Measurements from ENCODE around the gene NFASC.

NFASC gene

DNA sequence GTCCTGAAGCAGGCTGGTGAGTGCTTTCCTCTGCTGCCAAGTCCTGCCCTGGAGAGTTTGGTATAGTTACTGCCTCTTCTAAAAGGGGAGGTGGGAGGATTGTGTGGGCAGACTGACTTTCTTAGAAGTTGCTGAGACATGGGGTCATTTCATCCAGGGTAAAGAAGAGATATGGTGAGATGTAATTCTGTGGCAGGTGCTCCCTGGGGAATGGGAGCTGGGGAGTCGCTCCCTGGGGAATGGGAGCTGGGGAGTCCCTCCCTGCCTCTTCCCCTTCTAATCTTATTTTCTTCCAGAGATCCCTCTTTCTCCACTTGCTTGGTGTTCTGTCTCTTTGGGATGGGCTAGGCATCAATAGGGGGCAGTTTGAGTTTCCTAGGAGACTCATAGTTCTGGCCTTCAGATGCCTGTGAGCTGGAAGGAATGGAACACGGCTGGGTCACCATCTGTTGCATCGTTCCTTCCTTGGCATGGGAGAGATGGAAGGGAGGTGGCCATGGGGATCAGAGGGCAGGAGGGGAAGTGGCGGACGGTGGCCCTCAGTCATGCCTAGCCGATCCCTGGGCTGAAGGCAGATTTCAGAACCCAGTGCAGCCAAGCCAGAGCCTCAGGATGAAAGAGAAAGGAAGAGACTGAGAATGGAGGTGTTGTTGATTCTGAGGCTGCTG lies 59.0 kb downstream of the NFASC start:
- DNase-seq, result no peak

DNA sequence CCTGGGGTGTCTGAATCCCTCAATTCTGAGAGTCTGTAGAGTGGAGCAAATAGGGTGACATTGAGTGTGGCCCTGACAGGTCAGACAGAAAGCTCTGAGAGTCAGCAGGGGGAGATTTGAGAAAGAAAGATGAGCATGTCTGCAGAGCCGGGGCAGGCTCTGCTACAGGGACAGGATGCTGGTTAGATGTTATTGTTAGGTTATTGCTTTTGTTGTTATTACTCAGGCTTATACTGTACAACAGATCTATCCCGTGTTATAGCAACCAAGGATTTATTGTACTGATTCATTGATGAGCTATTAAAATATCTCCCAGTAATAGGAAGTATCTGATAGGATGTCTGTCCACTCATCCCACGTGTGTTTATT lies 59.5 kb downstream of the NFASC start:
- no peak for DNase-seq

DNA sequence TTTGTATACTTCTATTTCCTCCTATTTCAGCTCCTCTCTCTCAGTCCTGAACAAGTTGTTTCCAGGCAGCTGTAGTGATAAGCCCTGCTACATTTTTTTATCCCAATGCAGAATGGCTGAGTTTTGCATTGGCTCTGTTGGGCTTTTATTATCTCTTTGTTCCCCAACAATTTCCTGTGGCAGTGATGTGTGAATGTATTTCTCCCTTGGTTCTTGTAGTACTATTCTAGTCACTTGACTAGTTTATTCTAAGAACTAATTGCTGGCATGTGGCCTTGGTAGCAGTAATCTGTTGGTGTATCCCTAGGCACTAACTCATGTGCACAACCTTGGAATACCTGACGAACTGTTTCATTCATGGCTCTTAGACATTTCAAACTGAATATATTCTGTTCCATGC lies 60.7 kb downstream of the NFASC start:
- no peak for DNase-seq

DNA sequence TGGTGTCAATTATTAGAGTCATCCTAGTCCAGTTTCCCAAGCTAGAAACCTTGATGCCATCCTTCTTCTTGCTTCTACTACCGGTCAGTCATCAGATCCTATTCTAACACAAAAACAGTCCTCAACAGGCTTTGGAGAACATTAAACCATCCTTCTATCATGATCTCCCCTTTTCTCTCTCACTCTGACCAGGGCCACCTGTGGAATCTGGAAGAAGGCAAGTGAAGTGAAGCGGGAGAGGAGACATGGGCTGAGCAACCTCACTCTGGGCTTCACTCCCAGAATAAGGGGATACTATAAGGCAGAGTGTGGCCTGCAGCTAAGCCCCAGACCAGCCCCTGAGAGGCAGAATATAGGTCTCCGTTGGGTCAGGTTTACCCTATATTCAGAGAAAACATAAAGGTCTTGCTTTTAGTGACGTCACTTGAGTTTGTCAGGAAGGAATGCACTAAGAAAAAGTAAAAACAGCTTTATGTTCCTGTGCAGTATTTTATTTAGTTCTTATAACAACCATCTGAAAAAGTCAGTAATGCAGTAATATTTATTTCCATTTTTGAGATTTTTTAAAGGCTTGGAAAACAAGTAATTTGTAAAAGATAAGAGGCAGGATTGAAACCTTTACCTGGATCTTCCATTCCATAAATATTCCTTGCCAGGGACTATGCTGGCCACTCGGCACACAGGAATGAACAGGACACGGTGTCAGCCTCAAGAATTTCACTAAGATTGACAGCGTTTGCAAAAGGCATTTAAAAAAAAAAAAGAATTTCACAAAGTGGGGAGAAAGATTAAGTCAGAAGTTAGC lies 61.3 kb downstream of the NFASC start:
- DNase-seq, result no peak

DNA sequence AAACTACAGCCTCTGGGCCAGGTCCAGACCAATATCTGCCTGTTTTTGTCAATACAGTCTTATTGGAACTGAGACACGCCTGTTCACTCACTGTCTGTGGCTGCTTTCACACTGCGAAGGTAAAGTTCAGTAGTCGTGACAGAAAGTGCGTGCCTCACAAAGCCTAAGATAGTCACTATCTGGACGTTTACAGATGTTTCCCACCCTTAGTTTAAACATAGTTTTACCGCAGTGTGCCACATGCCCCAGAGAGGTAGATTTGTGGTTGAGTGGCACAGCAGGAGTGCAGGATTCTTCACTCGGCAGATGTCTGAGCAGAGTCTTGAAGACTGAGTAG lies 61.9 kb downstream of the NFASC start:
- no peak for DNase-seq

DNA sequence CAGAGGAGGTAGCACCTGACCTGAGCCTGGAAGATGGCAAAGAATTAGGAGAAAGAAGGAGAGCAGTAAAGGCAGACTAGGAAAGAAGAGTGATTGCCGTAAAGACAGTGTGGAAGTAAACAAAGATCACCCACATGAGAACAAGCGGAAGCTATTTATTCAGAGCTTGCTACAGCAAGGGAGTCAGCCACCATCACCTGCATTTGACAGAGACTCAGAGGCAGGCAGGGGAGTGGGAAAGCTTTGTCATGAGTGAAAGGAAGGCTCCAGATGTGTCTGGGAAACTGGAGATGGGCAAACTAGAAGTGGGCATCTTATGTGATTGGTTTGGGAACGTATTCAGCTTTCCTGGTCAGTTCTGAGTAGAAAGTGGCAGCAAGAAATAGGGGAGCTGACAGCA lies 64.5 kb downstream of the NFASC start:
- no peak for DNase-seq

DNA sequence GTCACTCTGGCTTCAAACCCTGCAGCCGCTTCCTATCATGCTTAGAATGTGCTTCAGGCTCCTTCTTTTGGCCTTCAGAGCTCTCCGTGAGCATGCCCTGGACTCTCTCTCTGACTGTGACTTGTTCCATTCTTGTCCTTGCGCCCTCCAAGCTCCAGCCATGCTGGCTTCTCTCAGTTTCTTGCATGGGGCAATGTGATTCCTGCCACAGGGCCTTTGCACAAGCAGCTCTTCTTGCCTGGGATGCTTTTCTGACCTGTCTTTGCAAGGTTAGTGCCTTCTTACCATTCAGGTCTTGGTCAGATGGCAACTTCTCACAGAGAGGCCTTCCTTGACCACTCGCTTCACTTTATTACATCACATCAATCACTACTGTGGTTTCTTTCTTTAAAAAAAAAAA lies 66.1 kb downstream of the NFASC start:
- DNase-seq, result no peak

DNA sequence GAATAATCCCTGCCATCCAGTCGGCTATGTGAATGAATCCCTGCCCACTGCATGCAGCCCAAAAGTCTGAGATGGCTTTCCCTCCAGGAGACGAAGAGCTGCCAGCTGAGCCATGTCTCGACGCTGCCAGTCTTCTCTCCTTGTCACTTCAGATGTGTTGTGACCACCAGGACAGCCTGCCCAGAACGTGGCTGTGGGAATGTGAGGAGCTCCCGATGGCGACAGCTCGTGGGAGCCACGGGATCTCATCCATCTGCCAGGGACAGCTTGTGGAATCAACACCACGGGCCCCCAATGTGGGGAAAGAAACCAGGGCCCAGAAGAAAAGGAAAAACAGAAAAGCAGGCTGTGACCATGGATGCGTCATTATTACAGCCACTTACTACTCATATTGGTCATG lies 67.2 kb downstream of the NFASC start:
- no peak for DNase-seq

DNA sequence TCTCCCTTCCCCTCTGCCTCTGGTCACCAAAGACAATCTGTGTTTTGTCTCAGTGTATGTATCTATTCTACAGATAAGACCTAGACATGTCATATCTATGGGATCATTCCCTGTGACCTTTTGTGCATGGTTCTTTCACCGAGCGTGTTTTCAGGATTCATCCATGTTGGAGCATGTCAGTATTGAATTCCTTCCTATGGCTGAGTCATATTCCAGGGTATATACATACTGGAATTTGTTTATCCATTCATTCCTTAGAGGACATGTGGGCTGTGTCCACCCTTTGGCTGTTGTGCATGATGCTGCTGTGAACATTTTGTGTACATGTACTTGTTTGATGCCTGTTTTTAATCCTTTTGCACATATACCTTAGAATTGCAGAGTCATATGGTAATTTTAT lies 69.9 kb downstream of the NFASC start:
- DNase-seq, result no peak

DNA sequence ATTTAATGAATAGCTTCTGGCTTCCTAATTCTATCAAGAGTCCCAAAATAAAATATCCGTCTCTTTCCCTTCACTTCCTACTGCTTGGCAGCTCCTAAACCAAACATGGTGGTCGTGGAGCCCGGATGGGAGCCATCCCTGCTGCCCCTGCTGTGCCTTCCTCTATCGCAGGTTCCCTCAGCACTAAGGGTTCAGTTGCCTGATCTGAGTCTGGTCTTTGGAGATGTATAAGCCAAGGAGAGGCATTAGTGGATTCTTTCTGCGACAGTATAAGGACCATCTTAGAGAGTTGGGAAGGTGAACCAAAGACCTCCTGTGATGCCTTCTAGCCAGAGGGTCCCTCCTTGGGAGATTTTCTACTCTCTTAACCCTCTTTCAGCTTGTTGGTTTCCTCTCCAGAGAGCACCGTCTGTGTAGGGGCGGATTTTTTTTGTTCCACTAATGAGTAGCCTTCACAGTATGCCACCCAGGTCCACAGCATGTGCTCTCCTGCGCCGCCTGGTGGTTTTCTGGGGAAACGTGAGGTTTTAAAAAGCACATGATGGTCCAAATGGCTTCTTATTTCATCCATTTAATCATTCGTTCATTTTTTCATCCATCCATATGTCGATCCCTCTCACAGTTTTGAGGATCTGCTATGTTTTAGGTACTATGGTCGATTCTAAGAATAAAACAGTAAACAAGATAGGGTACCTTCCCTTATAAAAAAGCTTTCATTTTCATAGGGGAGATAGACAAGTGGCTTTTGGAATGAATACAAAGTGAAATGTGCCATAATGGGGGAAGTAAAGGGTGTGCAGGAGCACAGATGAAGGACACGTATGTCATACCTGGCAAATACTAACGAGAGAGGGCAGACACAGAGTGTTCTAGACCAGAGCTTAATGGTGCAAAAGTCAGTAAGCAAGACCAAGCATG lies 71.0 kb downstream of the NFASC start:
- peak; percentile 32 for DNase-seq

DNA sequence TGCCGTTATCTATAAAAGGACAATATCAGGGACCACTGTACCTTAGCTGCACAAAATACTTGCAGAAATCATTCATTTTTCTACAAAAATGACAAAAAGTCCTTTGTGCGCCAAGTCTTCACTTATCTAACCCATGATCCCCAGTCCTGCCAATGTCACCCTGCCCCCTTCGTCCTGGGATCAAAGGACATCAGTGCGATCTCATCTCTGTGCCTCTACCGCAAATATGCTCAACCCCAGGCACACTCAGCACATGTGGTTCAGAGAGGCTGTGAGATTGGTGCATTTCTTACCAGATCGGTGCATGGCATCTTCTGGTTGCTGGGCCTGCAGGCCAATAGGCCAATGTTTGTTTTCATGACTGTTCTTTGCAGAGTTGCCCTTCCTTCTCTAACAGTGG lies 72.8 kb downstream of the NFASC start:
- DNase-seq, result no peak

DNA sequence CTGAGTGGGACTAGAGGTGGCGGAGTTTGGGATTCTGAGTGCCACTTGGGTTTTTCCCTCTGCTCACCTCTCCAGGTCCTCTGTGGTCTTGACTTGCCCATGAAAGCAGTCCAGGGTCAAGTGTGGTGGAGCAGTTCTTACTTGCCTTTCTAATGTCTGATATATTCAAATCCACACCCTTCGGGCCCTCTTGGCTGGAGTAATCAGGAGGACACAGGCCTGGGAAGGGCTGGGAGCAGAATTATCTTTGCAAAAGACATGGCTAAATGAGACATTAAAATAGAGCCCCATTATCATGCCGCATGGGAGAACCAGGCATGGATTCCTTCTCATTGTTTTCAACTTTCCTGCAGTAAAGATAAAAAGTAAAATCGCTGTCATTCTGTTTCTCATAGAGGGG lies 74.0 kb downstream of the NFASC start:
- DNase-seq, result no peak

DNA sequence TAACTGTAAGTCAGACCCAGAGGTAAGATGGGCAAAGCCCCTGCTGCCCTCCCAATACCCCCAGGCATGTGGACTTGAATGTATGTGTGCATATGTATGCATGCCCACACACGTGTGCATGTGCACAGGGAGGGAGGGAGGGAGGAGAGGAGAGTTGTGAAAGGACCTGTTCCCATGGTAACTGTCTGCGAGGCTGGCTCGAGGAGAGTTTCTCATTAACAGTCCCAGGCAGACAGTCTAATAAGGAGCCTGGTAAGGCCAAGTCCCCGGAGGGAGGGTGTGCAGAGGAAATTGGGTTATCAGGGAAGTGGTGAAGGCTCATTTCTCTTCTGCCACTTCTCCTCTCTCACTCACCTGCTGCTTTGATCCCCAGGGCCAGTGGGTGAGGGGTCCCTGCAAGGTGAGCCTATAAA lies 74.9 kb downstream of the NFASC start:
- DNase-seq, result no peak

DNA sequence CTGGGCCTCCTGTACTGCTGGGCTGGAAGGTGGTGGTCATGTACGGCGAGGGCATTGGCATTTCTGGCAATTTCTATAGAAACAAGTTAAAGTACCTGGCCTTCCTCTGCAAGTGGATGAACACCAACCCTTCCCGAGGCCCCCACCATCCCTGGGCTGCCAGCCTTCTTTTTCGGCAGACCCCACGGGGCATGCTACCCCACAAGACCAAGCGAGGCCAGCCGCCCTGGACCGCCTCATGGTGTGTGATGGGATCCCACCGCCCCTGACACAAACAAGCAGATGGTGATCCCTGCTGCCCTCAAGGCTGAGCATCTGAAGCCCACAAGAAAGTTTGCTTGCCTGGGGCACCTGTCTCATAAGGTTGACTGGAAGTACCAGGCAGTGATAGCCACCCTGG lies 76.0 kb downstream of the NFASC start:
- no peak for DNase-seq

DNA sequence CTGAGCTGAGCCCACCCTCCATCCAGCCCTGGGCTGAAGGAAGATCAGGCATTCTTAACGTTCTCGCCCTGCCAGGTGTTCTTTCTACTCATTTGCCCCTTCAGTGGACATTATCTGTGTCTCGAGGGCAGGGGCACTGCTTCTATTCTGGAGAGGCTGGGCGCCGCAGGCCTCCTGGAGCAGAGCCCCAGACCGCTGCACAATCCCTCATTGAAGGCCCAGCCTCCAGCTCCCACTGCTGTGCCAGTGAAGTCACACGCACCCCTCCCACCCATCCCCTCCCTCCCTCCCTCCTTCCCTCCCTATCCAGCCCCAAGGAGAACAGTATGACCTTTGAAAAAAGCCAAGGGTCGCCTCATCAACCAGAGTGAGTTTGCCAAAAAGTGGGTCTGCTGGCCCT lies 76.7 kb downstream of the NFASC start:
- no peak for DNase-seq

DNA sequence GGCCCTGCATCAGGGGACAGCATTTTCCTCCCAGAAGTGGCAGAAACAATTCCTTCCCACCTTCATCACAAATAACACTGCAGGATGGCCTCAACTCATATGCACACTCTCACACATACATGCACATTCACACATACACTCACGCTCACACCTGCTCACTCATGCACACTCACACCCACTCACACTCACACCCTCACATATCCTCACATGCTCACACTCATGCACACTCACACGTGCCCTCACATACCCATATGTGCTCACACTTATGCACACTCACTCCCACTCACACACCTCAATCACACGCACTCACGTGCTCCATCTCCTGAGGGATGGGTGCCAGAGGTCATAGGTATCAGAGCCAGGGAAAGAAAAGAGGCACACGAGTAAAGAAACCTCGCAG lies 77.1 kb downstream of the NFASC start:
- DNase-seq, result no peak

DNA sequence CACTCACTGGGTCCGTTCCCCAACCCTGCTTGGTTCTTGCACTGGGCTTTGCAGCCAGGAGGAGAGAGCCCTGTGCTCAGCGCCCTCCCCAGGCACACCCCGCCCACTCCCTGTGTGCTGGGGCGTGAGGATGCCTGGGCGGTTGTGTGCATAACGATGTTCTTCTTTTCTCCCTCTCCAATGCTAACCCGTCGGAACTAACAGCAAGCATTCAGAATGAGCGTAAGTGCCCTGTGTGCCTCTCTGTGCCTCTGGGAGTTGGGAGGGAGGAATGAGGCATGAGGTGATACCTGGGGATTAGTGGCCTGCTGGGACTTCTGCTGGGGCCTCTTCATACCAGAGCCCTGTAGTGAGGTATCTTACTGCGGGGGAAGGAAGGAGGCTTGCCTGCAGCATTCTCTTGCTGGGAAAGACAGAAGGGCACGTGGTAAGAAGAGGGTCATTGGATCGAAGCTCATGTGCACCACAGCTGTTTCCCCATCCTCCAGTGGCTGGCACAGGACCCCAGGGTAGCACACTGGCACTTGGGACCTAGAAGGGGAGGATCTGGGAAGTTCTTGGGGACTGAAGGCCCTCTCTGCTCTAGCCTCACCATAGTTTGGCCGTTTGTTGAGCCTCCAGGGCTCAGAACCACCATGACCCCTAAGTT lies 79.8 kb downstream of the NFASC start:
- no peak for DNase-seq

DNA sequence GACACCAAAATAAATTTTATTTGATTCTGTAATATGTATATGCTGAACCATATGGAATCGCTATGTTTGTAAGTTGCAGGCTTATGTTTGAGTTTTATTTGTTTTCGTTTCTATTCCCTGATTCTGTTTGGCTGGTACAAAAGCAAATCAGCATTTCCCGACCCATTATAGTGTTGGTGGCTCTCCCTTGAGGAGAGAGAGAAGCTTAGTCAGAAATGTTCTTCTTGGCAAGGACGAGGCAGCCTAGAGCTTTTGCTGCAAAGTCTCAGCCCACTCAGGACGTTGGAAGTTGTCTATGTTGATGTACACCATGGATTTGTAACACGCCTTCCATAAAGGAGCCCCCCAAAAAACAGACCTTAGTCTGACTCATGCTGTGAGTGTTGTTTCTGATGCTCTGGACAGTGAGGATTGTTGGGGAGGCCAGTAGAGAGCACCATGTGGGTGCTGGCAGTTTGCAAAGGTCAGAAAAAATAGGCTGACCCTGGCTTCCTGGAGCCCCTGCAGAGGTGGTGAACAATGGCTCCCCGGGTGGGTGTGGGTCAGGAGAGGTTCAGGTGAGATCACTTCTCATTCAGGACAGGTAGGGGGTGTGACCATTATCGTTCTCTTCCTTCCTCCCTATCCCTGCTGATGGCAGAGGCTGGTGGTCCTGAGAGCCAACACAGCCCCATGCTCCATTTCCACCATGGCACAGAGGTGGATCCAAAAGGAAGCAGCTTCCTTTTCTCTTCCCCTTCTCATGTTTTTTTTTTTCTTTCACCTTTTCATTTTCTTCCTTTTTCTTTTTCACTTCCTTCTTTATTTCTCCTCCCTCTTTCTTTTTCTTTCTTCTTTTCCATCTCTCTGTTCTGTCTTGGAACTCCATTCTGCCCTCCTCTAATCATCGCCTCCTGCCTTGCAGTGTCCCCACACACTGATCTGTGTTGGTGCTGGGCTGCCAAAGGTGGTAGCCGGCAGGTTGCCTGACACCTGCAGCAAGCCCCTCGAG lies 88.0 kb downstream of the NFASC start:
- DNase-seq, result no peak

DNA sequence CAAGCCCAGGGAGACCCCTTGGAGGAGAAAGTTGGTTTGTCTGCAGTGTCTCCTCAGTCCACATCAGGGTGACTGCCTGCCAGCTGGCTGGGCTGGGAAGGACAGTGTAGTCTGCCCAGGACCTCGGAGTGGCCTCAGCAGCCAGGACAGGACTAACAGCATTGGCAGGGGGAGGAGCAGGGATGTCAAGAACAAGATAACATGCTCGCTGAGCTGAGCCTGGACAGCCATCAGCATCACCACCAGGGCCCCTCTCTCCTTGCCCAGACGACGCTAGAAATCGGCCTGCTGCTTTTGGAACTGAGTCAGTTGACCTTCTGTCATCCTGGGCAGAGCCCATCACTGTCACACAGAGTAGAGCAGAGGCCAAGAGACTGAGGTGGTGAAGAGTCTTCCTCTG lies 88.7 kb downstream of the NFASC start:
- no peak for DNase-seq

DNA sequence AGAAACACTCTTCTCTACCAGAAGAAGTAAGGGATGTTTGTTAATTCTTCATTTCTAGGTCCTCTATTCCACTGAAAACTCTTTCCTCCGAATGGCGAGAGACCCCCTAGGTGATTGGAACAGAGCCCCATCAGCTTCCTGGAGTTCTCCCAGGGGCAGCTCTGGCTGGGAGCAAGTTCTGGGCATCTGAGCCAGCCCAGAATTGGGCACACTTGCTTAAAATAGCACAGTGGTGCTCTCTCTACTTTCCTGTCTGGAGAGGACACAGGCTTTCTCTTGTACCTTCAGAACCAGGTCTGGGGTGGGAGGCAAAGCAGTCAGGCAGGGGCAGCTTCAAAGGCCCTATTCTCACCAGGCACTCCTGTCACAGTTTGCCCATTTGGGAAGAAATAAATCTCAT lies 89.2 kb downstream of the NFASC start:
- DNase-seq, result no peak

DNA sequence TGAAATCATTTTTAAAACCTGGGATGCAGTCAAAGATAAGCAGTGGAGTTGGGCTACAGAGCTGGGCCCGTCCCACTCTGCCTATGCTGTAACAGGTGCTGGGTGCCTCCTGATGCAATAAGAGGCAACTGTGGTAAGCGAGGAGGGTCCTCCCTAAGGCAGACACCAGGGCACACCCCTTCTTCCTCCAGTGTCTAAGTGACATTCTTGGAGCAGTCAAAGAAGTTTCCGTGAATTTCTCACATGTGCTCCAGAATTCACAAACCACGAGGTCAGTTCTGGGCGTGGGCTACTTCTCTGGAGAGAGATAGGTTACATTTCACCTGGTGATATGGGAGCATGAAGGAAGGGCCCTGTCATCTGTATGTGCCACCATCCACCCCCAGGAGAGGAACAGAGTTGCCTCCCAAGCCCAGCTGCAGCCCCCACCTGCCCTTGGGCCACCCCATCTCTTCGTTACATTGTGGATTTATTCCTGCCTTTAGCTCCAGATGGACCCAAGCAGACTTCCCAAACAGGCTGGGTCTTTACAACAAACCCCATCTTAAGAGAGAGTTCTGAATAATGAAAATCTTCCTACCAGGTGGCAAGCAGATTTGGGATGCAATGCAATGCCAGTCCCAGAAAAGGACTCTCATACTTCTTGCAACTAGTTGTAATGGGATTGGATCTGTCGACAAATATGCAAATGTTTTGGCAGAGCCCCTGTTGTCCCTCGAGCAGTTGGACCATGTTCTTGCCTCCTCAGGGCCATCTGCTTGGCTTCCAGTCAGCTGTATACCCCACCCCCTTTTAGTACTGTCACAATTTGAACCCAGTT lies 89.9 kb downstream of the NFASC start:
- no peak for DNase-seq

Measured in right hindlimb (tissue), 1 donor.